Neural cell (in vitro differentiated cells): ENCODE results near the gene GLT1D1.

Source experiments
- EP300 ChIP-seq: fragments of 450-650 bp; conservative IDR thresholded peaks from 2 replicates; pipeline ENCODE4 v1.6.1; 2014; ENCODE audit warnings: antibody characterized with exemption, mild to moderate bottlenecking, moderate library complexity; ENCODE audit not compliant: poor library complexity, severe bottlenecking
- EZH2 ChIP-seq: fragments of 200-600, 300-800 bp; shearing (Covaris generic), sonication (generic); IDR thresholded peaks from 2 replicates; pipeline ENCODE4 v1.6.1; 2014; ENCODE audit warnings: antibody characterized with exemption, low read length, borderline replicate concordance, mild to moderate bottlenecking; ENCODE audit not compliant: insufficient read depth, poor library complexity, severe bottlenecking
- MXI1 ChIP-seq: fragments of 450-650 bp; conservative IDR thresholded peaks from 2 replicates; pipeline ENCODE4 v1.6.1; 2014; ENCODE audit warnings: antibody characterized with exemption, mild to moderate bottlenecking; ENCODE audit not compliant: poor library complexity, severe bottlenecking
- POLR2AphosphoS5 ChIP-seq: IDR thresholded peaks from 2 replicates; pipeline ENCODE4 v1.6.1; 2012
- RAD21 ChIP-seq: fragments of 450-650 bp; conservative IDR thresholded peaks from 2 replicates; pipeline ENCODE4 v1.6.1; 2014; ENCODE audit warnings: antibody characterized with exemption, mild to moderate bottlenecking, moderate library complexity
- SMC3 ChIP-seq: fragments of 450-650 bp; conservative IDR thresholded peaks from 2 replicates; pipeline ENCODE4 v1.6.1; 2014; ENCODE audit warnings: antibody characterized with exemption, mild to moderate bottlenecking, moderate library complexity; ENCODE audit not compliant: poor library complexity
- TAF1 ChIP-seq: IDR thresholded peaks from 2 replicates; pipeline ENCODE4 v1.6.1; 2012; ENCODE audit warnings: low read depth
- TF ChIP-seq, protein P1 (sequence below): fragments of 450-650 bp; IDR thresholded peaks from 2 replicates; pipeline ENCODE4 v1.5.1; 2014; ENCODE audit warnings: antibody characterized with exemption, mild to moderate bottlenecking, moderate library complexity; ENCODE audit not compliant: poor library complexity, severe bottlenecking
- TF ChIP-seq, protein P2 (sequence below): IDR thresholded peaks from 2 replicates; pipeline ENCODE4 v1.6.1; 2012; ENCODE audit warnings: borderline replicate concordance

DNA sequence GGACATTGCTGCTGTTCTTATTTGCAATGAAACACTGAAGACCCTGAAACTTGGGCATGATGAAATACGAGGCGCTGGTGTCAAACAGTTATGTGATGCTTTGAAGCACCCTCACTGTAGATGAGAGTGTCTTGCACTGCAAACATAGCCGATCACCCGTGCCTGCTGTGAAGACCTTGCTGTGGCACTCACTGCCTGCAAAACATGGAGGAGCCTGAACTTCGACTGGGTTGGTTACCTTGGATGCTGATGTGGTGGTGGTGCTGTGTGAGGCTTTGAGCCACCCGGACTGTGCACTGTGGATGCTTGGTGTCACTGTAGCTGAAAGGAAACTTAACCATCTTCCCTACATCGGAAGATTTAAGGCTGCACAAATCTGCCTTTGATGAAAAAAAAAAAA lies 162.9 kb downstream of the GLT1D1 start:
- TF ChIP-seq, protein P1, sequence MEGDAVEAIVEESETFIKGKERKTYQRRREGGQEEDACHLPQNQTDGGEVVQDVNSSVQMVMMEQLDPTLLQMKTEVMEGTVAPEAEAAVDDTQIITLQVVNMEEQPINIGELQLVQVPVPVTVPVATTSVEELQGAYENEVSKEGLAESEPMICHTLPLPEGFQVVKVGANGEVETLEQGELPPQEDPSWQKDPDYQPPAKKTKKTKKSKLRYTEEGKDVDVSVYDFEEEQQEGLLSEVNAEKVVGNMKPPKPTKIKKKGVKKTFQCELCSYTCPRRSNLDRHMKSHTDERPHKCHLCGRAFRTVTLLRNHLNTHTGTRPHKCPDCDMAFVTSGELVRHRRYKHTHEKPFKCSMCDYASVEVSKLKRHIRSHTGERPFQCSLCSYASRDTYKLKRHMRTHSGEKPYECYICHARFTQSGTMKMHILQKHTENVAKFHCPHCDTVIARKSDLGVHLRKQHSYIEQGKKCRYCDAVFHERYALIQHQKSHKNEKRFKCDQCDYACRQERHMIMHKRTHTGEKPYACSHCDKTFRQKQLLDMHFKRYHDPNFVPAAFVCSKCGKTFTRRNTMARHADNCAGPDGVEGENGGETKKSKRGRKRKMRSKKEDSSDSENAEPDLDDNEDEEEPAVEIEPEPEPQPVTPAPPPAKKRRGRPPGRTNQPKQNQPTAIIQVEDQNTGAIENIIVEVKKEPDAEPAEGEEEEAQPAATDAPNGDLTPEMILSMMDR = no peak
- TF ChIP-seq SMC3 (no peak), EZH2 (no peak), EP300 (no peak), POLR2AphosphoS5 (no peak), MXI1 (no peak), RAD21 (no peak), TAF1 (no peak)
- TF ChIP-seq, protein P2, sequence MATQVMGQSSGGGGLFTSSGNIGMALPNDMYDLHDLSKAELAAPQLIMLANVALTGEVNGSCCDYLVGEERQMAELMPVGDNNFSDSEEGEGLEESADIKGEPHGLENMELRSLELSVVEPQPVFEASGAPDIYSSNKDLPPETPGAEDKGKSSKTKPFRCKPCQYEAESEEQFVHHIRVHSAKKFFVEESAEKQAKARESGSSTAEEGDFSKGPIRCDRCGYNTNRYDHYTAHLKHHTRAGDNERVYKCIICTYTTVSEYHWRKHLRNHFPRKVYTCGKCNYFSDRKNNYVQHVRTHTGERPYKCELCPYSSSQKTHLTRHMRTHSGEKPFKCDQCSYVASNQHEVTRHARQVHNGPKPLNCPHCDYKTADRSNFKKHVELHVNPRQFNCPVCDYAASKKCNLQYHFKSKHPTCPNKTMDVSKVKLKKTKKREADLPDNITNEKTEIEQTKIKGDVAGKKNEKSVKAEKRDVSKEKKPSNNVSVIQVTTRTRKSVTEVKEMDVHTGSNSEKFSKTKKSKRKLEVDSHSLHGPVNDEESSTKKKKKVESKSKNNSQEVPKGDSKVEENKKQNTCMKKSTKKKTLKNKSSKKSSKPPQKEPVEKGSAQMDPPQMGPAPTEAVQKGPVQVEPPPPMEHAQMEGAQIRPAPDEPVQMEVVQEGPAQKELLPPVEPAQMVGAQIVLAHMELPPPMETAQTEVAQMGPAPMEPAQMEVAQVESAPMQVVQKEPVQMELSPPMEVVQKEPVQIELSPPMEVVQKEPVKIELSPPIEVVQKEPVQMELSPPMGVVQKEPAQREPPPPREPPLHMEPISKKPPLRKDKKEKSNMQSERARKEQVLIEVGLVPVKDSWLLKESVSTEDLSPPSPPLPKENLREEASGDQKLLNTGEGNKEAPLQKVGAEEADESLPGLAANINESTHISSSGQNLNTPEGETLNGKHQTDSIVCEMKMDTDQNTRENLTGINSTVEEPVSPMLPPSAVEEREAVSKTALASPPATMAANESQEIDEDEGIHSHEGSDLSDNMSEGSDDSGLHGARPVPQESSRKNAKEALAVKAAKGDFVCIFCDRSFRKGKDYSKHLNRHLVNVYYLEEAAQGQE = no peak
